Esophagus muscularis mucosa (tissue), 4 donors: ENCODE results near the gene ZNF695. TPM values are rescaled to one million over a fixed set of nuclear protein-coding genes. Genes with fewer than 3 reads are reported as not detected.
"Not testable (repeated sequence)": the region's sequence is repeated elsewhere in the genome, so short reads cannot be mapped to it uniquely, and the experiment has no call there.

ENCODE experiments used
- DNase-seq: peaks from one replicate; pipeline ENCODE4 v3.0.0-alpha.2; 2017; ENCODE audit errors: extremely low spot score
- H3K27ac ChIP-seq, 4 donors: fragments of 200-600 bp; sonication (generic); replicated peaks in 1 of 4; 1 replicate in 3 of 4; 2 replicates in 1 of 4; pipeline ENCODE4 v1.5.1; 2016 to 2019; ENCODE audit warnings: mild to moderate bottlenecking in 1 of 4
- H3K27me3 ChIP-seq, 4 donors: fragments of 200-600 bp; sonication (generic); one replicate each; pipeline versions ENCODE4 v1.5.1 to v1.6.0; 2016 to 2019
- H3K36me3 ChIP-seq, 4 donors: fragments of 200-600 bp; sonication (generic); one replicate each; pipeline ENCODE4 v1.5.1; 2016 to 2019
- H3K4me1 ChIP-seq, 4 donors: fragments of 200-600 bp; sonication (generic); one replicate each; pipeline ENCODE4 v1.5.1; 2016 to 2019
- H3K4me3 ChIP-seq, 4 donors: fragments of 200-600 bp; sonication (generic); 1 replicate in 2 of 4; 2 replicates in 2 of 4; pipeline ENCODE4 v1.5.1; 2016 to 2019; ENCODE audit warnings: mild to moderate bottlenecking in 4 of 4, moderate library complexity in 1 of 4
- H3K9me3 ChIP-seq, 4 donors: fragments of 200-600 bp; sonication (generic); 1 replicate in 3 of 4; 2 replicates in 1 of 4; pipeline ENCODE4 v1.5.1; 2016 to 2019
- EP300 ChIP-seq: sonication (generic); formaldehyde crosslinking; IDR thresholded peaks from one replicate; pipeline ENCODE4 v1.6.1; 2017; ENCODE audit warnings: antibody characterized with exemption
- POLR2A ChIP-seq: fragments of 450-650 bp; IDR thresholded peaks from one replicate; pipeline ENCODE4 v1.6.1; 2017; ENCODE audit warnings: antibody characterized with exemption, moderate library complexity, mild to moderate bottlenecking, low read depth
- POLR2AphosphoS5 ChIP-seq, 2 donors: sonication (generic); formaldehyde crosslinking; IDR thresholded peaks; one replicate each; pipeline ENCODE4 v1.6.1; 2017; ENCODE audit warnings: antibody characterized with exemption in 2 of 2
- WGBS: methylation state at CpG from one replicate; pipeline ENCODE4 v1.1.5; 2018; 5-methylcytosine and 5-hydroxymethylcytosine counted together
- intact Hi-C: fragments of 100-400 bp; cut with DNase I; formaldehyde crosslinking; loops from one replicate; pipeline ENCODE4 v1.15.1; 2023
- total RNA-seq, 4 donors: library from RNA; depleted of rRNA; stranded (reverse); fragments of >200 nt; gene quantifications; one replicate each; pipeline versions ENCODE4 v1.1.0 to v1.2.1, GENCODE V29; 2016
- TF ChIP-seq, protein P1 (sequence below), 3 experiments: fragments of 200-600 bp in 2 of 3; fragments of 450-650 bp in 1 of 3; sonication (generic) in 2 of 3; IDR thresholded peaks; one replicate each; pipeline ENCODE4 v1.5.1; 2017 to 2019; ENCODE audit warnings: antibody characterized with exemption in 3 of 3, mild to moderate bottlenecking in 2 of 3, moderate library complexity in 1 of 3

Gene ZNF695
- total RNA-seq, 4 donors from 2014 or later: not detected

DNA sequence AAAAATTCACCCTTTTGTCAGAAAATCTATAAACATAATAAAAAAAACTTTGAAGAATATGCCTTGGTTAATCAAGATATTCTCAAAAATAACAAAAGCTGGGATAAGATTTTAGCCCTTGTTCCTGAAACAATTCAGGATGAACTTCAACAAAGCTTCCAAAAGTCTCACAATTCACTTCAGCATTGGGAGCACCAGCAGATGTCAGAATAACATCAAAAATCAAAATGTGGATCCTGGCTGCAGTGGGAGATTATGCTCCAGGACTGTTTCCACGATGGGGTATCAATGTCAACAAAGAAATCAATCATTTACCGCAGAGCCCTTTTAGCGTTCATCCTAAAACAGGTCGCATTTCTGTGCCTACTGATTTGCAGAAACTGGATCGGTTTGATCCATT lies 35.5 kb upstream of the ZNF695 start:
- Histone ChIP-seq H3K4me1 (peaks cover 0 to 9% (median 0%) of the 10 kb centered on the region in 4 donors), H3K4me3 (no peak overlapping the region), H3K9me3 (peaks cover 0 to 32% (median 10%) of the 10 kb centered on the region in 4 donors), H3K27ac (no peak overlapping the region), H3K27me3 (no peaks in the 10 kb centered on the region), H3K36me3 (peaks cover 4 to 12% (median 6%) of the 10 kb centered on the region in 4 donors)
- intact Hi-C loops: no loop called here
- no peak for DNase-seq
- TF ChIP-seq POLR2A: no peak
- TF ChIP-seq, protein P1, sequence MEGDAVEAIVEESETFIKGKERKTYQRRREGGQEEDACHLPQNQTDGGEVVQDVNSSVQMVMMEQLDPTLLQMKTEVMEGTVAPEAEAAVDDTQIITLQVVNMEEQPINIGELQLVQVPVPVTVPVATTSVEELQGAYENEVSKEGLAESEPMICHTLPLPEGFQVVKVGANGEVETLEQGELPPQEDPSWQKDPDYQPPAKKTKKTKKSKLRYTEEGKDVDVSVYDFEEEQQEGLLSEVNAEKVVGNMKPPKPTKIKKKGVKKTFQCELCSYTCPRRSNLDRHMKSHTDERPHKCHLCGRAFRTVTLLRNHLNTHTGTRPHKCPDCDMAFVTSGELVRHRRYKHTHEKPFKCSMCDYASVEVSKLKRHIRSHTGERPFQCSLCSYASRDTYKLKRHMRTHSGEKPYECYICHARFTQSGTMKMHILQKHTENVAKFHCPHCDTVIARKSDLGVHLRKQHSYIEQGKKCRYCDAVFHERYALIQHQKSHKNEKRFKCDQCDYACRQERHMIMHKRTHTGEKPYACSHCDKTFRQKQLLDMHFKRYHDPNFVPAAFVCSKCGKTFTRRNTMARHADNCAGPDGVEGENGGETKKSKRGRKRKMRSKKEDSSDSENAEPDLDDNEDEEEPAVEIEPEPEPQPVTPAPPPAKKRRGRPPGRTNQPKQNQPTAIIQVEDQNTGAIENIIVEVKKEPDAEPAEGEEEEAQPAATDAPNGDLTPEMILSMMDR (IDR thresholded peaks at IDR 0.05): peak; percentile 15 to 35 (median 24)
- TF ChIP-seq POLR2AphosphoS5 (IDR thresholded peaks at IDR 0.05): no peak
- TF ChIP-seq EP300: no peak
- WGBS: 90% methylated on average over 5 of the region's 5 CpGs

DNA sequence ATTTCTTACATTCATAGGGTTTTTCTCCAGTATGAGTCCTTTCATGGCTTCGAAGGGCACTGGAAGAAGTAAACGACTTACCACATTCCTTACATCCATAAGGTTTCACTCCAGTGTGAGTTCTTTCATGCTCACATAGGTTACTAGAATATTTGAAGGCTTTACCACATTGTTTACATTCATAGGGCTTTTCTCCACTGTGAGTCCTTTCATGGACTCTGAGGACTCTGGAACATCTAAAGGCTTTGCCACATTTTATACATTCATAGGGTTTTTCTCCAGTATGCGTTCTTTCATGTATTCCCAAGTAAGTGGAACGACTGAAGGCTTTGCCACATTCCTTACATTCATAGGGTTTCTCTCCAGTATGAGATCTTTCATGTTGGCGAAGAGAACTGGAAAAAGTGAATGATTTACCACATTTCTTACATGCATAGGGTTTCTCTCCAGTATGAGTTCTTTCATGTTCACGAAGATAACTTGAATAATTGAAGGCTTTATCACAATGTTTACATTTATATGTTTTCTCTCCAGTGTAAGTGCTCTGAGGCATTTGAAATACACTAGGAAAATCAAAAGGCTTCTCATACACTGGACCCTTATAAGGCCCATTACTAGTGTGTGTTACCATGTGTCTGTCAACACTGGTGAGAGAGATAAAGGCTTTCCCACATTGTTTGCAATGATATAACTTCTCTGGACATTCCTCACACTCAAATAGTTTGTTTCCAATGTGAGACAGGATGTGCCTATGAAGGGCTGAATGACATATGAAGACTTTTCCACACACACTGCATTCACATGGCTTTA lies 29.9 kb upstream of the ZNF695 start:
- 98% methylated on average over 6 of the region's 6 CpGs for WGBS

GRCh38 chr1:247032306-247032705 lies 24.4 kb upstream of the ZNF695 start:
- H3K4me3 ChIP-seq, intact Hi-C loops, H3K27ac ChIP-seq, H3K4me1 ChIP-seq, H3K27me3 ChIP-seq, DNase-seq: not testable (repeated sequence)
- Histone ChIP-seq H3K36me3 (peaks cover 7 to 35% (median 24%) of the 10 kb centered on the region in 4 donors), H3K9me3 (peaks cover 0 to 36% (median 33%) of the 10 kb centered on the region in 4 donors)
- 100% methylated on average over 4 of the region's 30 CpGs for WGBS

More for the DNA sequence above, 29.9 kb upstream of the ZNF695 start:
- no peak for DNase-seq
- Histone ChIP-seq H3K4me1 (no peaks in the 10 kb centered on the region), H3K27me3 (no peaks in the 10 kb centered on the region), H3K36me3 (peaks cover 22 to 58% (median 41%) of the 10 kb centered on the region in 4 donors), H3K9me3 (peaks cover 3 to 28% (median 22%) of the 10 kb centered on the region in 4 donors), H3K4me3 (no peak overlapping the region), H3K27ac (no peak overlapping the region)
- TF ChIP-seq POLR2AphosphoS5 (IDR thresholded peaks at IDR 0.05): no peak
- no peak for TF ChIP-seq POLR2A
- no peak for TF ChIP-seq EP300
- TF ChIP-seq, protein P1 (IDR thresholded peaks at IDR 0.05): no peak
- intact Hi-C loops: no loop called here

GRCh38 chr1:247024658-247025057 lies 16.8 kb upstream of the ZNF695 start:
- peaks cover 0 to 28% (median 26%) of the 10 kb centered on the region in 4 donors for H3K9me3 ChIP-seq
- H3K27me3 ChIP-seq, H3K36me3 ChIP-seq, DNase-seq, H3K4me3 ChIP-seq, H3K27ac ChIP-seq, H3K4me1 ChIP-seq, intact Hi-C loops: not testable (repeated sequence)
- WGBS: 88% methylated on average over 5 of the region's 5 CpGs

GRCh38 chr1:247013391-247013790 lies 5.5 kb upstream of the ZNF695 start:
- no peaks in the 10 kb centered on the region for H3K27me3 ChIP-seq
- intact Hi-C loops: no loop called here
- no peak for DNase-seq
- peaks cover 0 to 1% (median 0%) of the 10 kb centered on the region in 4 donors for H3K4me1 ChIP-seq
- H3K36me3 ChIP-seq: no peaks in the 10 kb centered on the region
- 95% methylated on average over 6 of the region's 6 CpGs for WGBS
- H3K9me3 ChIP-seq: peaks cover 0 to 12% (median 0%) of the 10 kb centered on the region in 4 donors
- no peak for TF ChIP-seq POLR2A
- TF ChIP-seq POLR2AphosphoS5 (IDR thresholded peaks at IDR 0.05): no peak
- no peak for TF ChIP-seq EP300
- TF ChIP-seq, protein P1 (IDR thresholded peaks at IDR 0.05): no peak
- H3K27ac ChIP-seq: no peak overlapping the region
- H3K4me3 ChIP-seq: no peak overlapping the region
